HG03571 (cell line): Measurements from ENCODE around the gene KIF12.

Experiments
- ATAC-seq: cut with Tn5 transposase; IDR thresholded peaks from one replicate; pipeline ENCODE4 v1.9.1; 2021; ENCODE audit not compliant: unreplicated experiment

The KIF12 gene

DNA sequence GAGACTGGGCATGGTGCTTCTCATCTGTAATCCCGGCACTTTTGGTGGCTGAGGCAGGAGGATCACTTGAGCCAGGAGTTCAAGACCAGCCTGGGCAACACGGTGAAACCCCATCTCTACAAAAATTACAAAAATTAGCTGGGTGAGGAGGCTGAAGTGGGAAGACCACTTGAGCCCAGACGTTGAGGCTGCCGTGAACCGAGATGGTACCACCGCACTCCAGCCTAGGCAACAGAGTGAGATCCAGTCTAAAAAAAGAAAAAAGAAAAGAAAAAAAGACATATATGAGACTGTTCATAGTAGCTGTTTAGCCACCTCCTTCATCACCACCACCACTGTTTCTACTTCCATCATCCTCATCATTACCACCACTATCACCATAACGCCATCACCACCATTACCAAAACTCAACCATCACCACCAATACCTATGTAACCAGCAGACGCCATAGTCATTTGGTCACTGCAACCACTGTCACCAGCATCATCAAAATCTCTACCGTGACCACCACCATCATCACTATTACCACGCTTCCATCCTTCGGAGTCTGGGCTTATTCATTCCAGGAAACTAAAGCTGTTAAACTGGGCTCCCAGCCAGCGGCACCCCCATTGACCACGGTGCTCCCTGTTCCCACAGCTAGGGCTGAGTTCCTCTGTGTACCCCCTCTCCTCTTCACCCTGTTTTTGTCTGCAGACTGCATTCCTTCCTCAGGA is 8.4 kb upstream of the KIF12 start:
- ATAC-seq = no peak

GRCh38 chr9:114105236-114105635 is 6.1 kb upstream of the KIF12 start:
- no peak for ATAC-seq

- no peak for ATAC-seq
These were observed 3.4 kb upstream of the KIF12 start for GRCh38 chr9:114102484-114102883.

GRCh38 chr9:114100536-114100935 is 1.4 kb upstream of the KIF12 start:
- no peak for ATAC-seq

- ATAC-seq = no peak
These were observed 678 bp upstream of the KIF12 start for GRCh38 chr9:114099669-114100270.

- no peak for ATAC-seq
These were observed 814 bp downstream of the KIF12 start for GRCh38 chr9:114098021-114098935.

DNA sequence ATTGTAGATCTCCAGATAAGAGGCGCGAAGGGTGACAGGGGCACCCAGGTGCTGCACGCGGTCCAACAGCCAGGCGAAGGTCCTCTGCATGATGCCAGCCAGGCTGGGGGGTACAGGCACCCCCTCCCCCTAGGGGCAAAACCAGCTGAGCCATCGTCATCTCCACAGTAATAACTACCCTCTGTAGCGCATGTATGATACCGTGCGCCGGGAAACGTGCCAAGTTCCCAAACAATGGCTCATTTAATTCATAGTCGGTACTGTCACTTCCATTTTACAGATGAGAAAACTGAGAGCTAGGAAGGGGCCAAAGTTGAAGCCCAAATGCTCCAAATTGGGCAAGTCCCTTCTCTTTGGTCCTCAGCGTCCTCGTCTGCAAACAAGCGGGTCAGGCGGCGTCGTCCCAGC is 1.5 kb downstream of the KIF12 start:
- ATAC-seq = no peak

GRCh38 chr9:114096866-114097612 is 2.1 kb downstream of the KIF12 start:
- ATAC-seq = no peak

DNA sequence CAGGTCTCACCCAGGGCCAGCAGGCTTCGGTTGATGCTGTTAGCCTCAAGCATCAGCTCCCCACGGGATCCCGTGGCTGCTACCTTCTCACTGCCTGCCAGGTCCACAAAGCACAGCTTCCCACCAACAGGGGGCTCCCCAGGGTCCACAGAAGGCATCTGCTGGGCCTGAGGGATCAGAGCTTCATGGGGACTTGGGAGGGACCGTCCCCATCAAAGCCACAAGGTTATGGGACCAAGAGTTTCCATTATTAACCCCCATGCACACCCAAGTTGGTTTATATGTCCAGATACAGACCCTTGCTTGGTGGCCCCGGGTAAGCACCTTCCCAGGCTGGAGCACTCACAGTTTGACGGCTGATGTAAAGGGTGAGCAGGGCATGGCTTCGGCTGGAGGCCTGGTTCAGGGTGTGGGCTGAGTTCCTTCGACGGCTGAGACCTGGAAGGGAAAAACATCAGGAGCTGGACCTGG is 3.0 kb downstream of the KIF12 start:
- ATAC-seq = no peak

- ATAC-seq = no peak
These were observed 4.1 kb downstream of the KIF12 start for GRCh38 chr9:114094971-114095370.

GRCh38 chr9:114093761-114094505 is 5.2 kb downstream of the KIF12 start:
- ATAC-seq = no peak

DNA sequence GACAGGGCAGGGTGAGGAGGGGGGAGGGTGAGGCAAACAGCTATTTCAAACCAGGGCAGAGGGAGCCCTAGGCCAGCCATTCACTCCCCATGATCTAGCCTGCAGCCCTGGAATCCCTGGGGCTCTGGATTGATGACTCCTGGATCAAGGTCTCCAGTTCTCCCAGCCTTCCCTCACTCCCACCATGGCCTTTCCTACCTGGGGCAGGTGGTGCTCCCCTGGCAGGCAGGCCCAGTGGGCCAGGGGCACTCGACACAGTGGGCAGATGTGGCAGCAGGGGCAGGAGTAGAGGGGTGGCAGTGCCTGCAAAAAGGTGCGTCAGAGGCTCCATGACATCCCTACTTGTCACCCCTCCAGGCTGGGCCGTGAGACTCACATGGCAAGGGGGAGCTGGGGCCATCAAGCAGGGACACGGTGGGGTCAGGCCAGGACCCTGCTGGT is 6.0 kb downstream of the KIF12 start:
- ATAC-seq = no peak

GRCh38 chr9:114092336-114092735 is 6.8 kb downstream of the KIF12 start:
- no peak for ATAC-seq

GRCh38 chr9:114091711-114092110 is 7.4 kb downstream of the KIF12 start:
- ATAC-seq = no peak

- no peak for ATAC-seq
These were observed 8.3 kb downstream of the KIF12 start for GRCh38 chr9:114090798-114091197.

DNA sequence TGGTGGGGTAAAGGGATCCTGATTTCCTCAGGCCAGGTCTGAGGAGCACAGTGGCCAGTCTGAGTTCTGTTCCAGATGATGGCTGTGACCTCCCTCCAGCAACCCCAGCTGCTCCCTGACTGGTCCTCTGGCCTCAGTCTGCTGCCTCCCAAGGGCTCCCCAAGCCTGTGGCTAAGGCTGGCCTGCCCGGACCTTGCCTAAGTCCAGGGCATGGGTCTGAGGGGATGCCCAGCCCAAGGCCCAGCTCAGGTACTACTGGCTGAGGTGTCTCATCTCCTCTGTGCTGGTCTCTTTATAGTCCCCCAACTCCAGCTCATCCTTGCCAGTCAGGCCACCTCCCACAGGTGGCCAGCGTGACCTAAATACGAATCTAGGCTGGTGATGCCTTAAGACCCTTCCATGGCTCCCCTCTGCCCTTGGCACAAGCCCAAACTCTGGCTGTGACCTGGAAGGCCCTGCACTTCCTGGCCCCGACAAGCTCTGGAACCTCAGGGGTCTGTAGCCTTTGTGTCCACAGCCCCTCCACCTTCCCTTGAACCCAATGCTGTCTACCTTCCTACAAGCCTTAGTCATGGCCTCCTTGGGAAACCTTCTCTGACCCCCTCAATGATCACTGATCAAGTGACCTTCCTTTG is 9.8 kb downstream of the KIF12 start:
- no peak for ATAC-seq

DNA sequence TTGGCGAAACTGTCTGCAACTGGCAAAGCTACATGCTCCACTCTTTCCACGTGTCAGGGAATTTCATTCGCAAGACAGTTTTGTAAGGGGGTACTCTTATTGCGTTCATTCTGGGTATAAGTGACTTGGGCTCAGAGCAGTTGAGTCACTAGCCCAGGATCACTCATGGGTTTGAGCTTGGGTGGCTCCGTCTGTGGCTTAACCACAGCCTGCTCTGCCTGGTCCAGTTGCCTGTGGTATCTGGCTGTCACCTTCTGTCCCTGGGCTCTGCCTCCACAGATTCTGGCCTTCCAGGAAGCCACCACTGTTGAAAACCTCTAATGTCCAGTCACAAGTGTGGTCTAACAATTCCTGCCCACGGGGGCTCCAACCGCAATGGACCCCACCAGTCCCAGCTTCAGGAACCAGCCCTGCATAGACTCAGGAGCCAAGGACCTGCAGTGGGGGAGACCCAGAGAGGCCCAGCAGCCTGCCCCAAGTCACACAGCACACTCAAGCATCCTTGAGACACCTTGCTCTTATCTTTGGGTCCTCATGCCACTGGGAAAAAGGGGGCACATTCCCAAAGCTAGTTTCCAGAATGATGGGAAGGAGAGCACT is 10.4 kb downstream of the KIF12 start:
- no peak for ATAC-seq

DNA sequence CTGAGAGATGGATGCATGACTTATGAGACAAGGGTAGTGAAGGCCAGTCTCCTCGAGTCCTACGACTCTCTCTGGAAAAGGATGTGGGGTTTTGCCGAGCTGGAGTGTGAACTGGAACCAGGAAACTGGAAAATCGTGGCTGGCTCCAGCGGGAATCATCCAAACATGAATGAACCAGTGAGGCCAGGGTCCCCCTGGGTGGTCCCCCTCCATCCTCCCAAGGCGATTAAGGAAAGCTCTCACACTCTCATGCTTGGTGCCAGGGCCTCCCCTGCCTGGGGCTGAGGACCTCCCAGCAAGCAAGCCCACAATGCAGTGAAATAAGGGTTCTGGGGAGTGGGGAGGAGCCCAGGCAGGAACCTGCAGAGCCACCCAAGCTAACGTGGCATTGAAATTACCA is 11.4 kb downstream of the KIF12 start:
- ATAC-seq = no peak

GRCh38 chr9:114086607-114087006 is 12.5 kb downstream of the KIF12 start:
- ATAC-seq = no peak
